Endothelial cell of umbilical vein (primary cell): ENCODE measurements around the gene UBA6. TPM values are rescaled to one million over a fixed set of nuclear protein-coding genes. Genes with fewer than 3 reads are reported as not detected.

Experiments used
- BruUV-seq: library from RNA; stranded (reverse); fragments of 400-500 nt; replicated peaks from 2 replicates; lab custom pipeline; 2021; lab: Mats Ljungman, UMichigan
- CTCF ChIA-PET: fragments of 300-600, 350-600 bp; sonication (Branson Sonifier 250); formaldehyde crosslinking; loops from one replicate; lab custom pipeline; 2021; ENCODE audit warnings: antibody characterized with exemption, inconsistent platforms; lab: Charles Lee
- POLR2A ChIA-PET: fragments of 300-600, 350-600 bp; sonication (Branson Sonifier 250); formaldehyde crosslinking; loops from one replicate; lab custom pipeline; 2021; ENCODE audit warnings: antibody characterized with exemption, inconsistent platforms; lab: Charles Lee
- DNase-seq: peaks from one replicate; pipeline ENCODE4 v3.0.0-alpha.2; 2011; ENCODE audit warnings: low read depth, low spot score
- FAIRE-seq: peaks from 2 replicates; lab custom pipeline; 2011; peaks lifted over from hg19 to GRCh38; lab: Jason Lieb, UNC
- H2AFZ ChIP-seq: 2 replicates; pipeline ENCODE4 v1.6.0; 2012; ENCODE audit warnings: low read depth, low read length, control low read depth, inconsistent platforms
- H3K27ac ChIP-seq: 2 replicates; pipeline ENCODE4 v1.5.1; 2011; ENCODE audit warnings: low read depth, mild to moderate bottlenecking, control low read depth, low read length, moderate library complexity; ENCODE audit not compliant: insufficient read depth
- H3K27me3 ChIP-seq, 2 experiments: 2 replicates each; pipeline versions ENCODE4 v1.6.0 to v1.6.1; 2011; ENCODE audit warnings: low read length in 2 of 2, mixed read lengths in 1 of 2; ENCODE audit not compliant: control insufficient read depth in 2 of 2, insufficient read depth in 2 of 2
- H3K36me3 ChIP-seq, 2 experiments: 2 replicates in 1 of 2; 3 replicates in 1 of 2; pipeline ENCODE4 v1.5.1; 2011; ENCODE audit warnings: low read length in 2 of 2, mild to moderate bottlenecking in 1 of 2, moderate library complexity in 1 of 2; ENCODE audit not compliant: control insufficient read depth in 2 of 2, insufficient read depth in 2 of 2; ENCODE audit errors: extremely low read depth in 1 of 2
- H3K4me1 ChIP-seq: 3 replicates; pipeline ENCODE4 v1.5.1; 2011; ENCODE audit warnings: mild to moderate bottlenecking, low read length; ENCODE audit not compliant: control insufficient read depth, insufficient read depth; ENCODE audit errors: extremely low read depth
- H3K4me2 ChIP-seq: 2 replicates; pipeline ENCODE4 v1.6.1; 2011; ENCODE audit warnings: low read length, control low read depth, mixed read lengths; ENCODE audit not compliant: insufficient read depth
- H3K4me3 ChIP-seq, 3 experiments: fragments of 200-600 bp in 1 of 3; sonication (generic), shearing (Covaris generic) in 1 of 3; replicated peaks in 1 of 3; 2 replicates each; pipeline ENCODE4 v1.5.1; 2011 to 2016; ENCODE audit warnings: control low read depth in 3 of 3, low read length in 3 of 3, mild to moderate bottlenecking in 2 of 3, inconsistent platforms in 1 of 3, low read depth in 1 of 3, moderate library complexity in 1 of 3; ENCODE audit not compliant: insufficient read depth in 1 of 3
- H3K79me2 ChIP-seq: 2 replicates; pipeline ENCODE4 v1.6.0; 2012; ENCODE audit warnings: low read length, inconsistent platforms; ENCODE audit not compliant: control insufficient read depth, insufficient read depth
- H3K9ac ChIP-seq: replicated peaks from 2 replicates; pipeline ENCODE3; 2011; ENCODE audit warnings: low read length, control low read depth; ENCODE audit not compliant: insufficient read depth; ENCODE audit errors: extremely low read depth
- H3K9me1 ChIP-seq: replicated peaks from 3 replicates; pipeline ENCODE4 v1.6.0; 2011; ENCODE audit warnings: mild to moderate bottlenecking, low read length; ENCODE audit not compliant: control insufficient read depth, insufficient read depth; ENCODE audit errors: extremely low read depth
- H3K9me3 ChIP-seq: replicated peaks from 2 replicates; pipeline ENCODE4 v1.5.1; 2012; ENCODE audit warnings: low read length, inconsistent platforms; ENCODE audit not compliant: control insufficient read depth, insufficient read depth
- H4K20me1 ChIP-seq: replicated peaks from 2 replicates; pipeline ENCODE3; 2011; ENCODE audit warnings: mild to moderate bottlenecking, low read length; ENCODE audit not compliant: control insufficient read depth, insufficient read depth; ENCODE audit errors: extremely low read depth
- EZH2 ChIP-seq: IDR thresholded peaks from 2 replicates; pipeline ENCODE4 v1.6.1; 2012; ENCODE audit warnings: borderline replicate concordance, low read depth, mild to moderate bottlenecking, moderate library complexity, low read length, inconsistent platforms; ENCODE audit not compliant: severe bottlenecking
- FOS ChIP-seq: IDR thresholded peaks from 2 replicates; pipeline ENCODE4 v1.6.1; 2011; ENCODE audit warnings: mild to moderate bottlenecking, low read length, moderate library complexity, borderline replicate concordance; ENCODE audit not compliant: insufficient read depth
- GATA2 ChIP-seq: IDR thresholded peaks from 2 replicates; pipeline ENCODE4 v1.7.0; 2011; ENCODE audit warnings: low read depth, mild to moderate bottlenecking, moderate library complexity, mixed read lengths, low read length; ENCODE audit not compliant: insufficient read length, insufficient read depth
- JUN ChIP-seq: IDR thresholded peaks from 2 replicates; pipeline ENCODE4 v1.6.1; 2011; ENCODE audit warnings: borderline replicate concordance, low read depth; ENCODE audit not compliant: insufficient read length, insufficient read depth
- MYC ChIP-seq: IDR thresholded peaks from one replicate; pipeline ENCODE4 v1.6.1; 2011; ENCODE audit warnings: mild to moderate bottlenecking, low read depth, low read length
- POLR2A ChIP-seq: IDR thresholded peaks from 2 replicates; pipeline ENCODE4 v1.6.1; 2012; ENCODE audit warnings: low read depth, mild to moderate bottlenecking, control low read depth, low read length
- POLR2AphosphoS5 ChIP-seq: IDR thresholded peaks from 2 replicates; pipeline ENCODE4 v1.6.1; 2012; ENCODE audit warnings: low read depth, mild to moderate bottlenecking, control low read depth, low read length, moderate library complexity; ENCODE audit not compliant: insufficient read depth
- dilution Hi-C: fragments of 300-500 bp; cut with MboI; formaldehyde crosslinking; loops from one replicate; pipeline ENCODE4 v1.15.0; 2019; ENCODE audit warnings: low sequenced_read_pairs; ENCODE audit not compliant: extremely low pct_ligation_motif_present
- intact Hi-C: fragments of 100-400 bp; cut with micrococcal nuclease; formaldehyde crosslinking; loops from one replicate; pipeline ENCODE4 v1.10.0; 2022
- polyA plus RNA-seq, 4 experiments: library from polyadenylated mRNA; depleted of rRNA in 3 of 4; stranded (reverse) in 3 of 4; unstranded in 1 of 4; fragments of >200 nt; gene quantifications; 2 replicates each; pipeline versions ENCODE4 v1.2.1 to v1.2.3, GENCODE V29; 2011 to 2012; ENCODE audit warnings: missing spikeins in 1 of 4
- total RNA-seq: library from RNA; stranded (reverse); gene quantifications from 2 replicates; pipeline ENCODE4 v1.2.3, GENCODE V29; 2021
- TF ChIP-seq, protein P1 (sequence below), 2 donors: IDR thresholded peaks; 1 replicate in 1 of 2; 2 replicates in 1 of 2; pipeline ENCODE4 v1.5.1; 2011; ENCODE audit warnings: low read length in 2 of 2, mild to moderate bottlenecking in 2 of 2, moderate library complexity in 2 of 2, control low read depth in 1 of 2, inconsistent platforms in 1 of 2, low read depth in 1 of 2; ENCODE audit not compliant: insufficient read depth in 1 of 2; ENCODE audit errors: extremely low read depth in 1 of 2
- TF ChIP-seq, protein P2 (sequence below): IDR thresholded peaks from 2 replicates; pipeline ENCODE4 v1.6.1; 2011; ENCODE audit not compliant: insufficient read depth, insufficient read length

The UBA6 gene
- total and polyA plus RNA-seq, 2 donors (not counting 3 experiments of a cell fraction or from before 2014, with no cell fraction given), result 30.9 to 96.4 TPM

DNA sequence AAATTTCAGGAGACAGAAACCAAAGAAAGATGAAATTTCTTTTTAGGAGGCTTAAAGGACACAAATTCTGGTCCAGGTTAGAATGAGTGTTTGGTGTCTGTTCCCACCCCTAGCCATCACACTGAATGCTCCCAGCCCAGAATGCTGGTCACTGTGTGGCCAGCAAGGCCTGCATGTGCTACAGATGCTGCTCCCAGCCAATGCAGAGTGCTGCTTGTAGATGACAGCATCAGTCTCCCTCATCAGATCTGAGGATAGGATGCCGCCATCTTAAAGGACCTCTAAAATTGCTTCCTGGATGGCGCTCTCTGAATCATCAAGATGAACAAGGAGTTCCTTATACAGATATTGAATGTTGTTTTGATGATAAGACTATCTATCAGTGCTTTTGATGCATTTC is 17.9 kb upstream of the UBA6 start:
- Histone ChIP-seq H2AFZ (no peak overlapping the region), H3K27me3 (no peaks in the 10 kb centered on the region), H3K79me2 (no peaks in the 10 kb centered on the region), H3K4me1 (peaks cover 10% of the 10 kb centered on the region), H3K36me3 (no peaks in the 10 kb centered on the region), H4K20me1 (no peaks in the 10 kb centered on the region), H3K4me3 (no peak overlapping the region), H3K9ac (no peak overlapping the region), H3K9me1 (no peaks in the 10 kb centered on the region), H3K9me3 (no peaks in the 10 kb centered on the region), H3K4me2 (no peak overlapping the region), H3K27ac (no peak overlapping the region)
- BruUV-seq, result no TSS peak
- DNase-seq, result no peak
- dilution Hi-C loops, result no loop called here
- intact Hi-C loops, result no loop called here
- TF ChIP-seq POLR2A (no peak), EZH2 (no peak), FOS (no peak), POLR2AphosphoS5 (no peak)
- no peak for FAIRE-seq
- ChIA-PET POLR2A (no interaction called here), CTCF (interaction anchor here (1.8 kb wide), 1 partner anchor 28 kb away, joined by 6 read pairs; no protein-coding TSS in a partner anchor)

DNA sequence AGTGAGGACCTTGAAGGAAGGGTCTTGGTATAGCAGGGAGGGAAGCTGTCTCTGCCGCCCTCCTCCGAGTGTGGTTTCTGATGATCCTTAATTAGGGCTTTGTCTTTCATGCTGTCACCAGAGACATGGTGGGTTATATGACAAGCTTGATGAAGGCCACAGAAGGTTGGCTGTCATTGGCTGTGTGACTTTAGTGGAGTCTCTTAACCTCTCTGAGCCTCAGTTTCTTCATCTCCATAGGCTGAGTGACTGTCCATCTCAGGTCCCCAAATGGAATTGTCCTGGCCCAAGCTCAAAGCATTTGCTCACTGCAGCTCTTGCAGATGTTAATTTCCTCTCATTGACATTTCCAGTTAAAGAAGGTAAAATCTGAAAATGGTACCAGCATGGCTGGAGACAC is 16.6 kb upstream of the UBA6 start:
- TF ChIP-seq, protein P1, sequence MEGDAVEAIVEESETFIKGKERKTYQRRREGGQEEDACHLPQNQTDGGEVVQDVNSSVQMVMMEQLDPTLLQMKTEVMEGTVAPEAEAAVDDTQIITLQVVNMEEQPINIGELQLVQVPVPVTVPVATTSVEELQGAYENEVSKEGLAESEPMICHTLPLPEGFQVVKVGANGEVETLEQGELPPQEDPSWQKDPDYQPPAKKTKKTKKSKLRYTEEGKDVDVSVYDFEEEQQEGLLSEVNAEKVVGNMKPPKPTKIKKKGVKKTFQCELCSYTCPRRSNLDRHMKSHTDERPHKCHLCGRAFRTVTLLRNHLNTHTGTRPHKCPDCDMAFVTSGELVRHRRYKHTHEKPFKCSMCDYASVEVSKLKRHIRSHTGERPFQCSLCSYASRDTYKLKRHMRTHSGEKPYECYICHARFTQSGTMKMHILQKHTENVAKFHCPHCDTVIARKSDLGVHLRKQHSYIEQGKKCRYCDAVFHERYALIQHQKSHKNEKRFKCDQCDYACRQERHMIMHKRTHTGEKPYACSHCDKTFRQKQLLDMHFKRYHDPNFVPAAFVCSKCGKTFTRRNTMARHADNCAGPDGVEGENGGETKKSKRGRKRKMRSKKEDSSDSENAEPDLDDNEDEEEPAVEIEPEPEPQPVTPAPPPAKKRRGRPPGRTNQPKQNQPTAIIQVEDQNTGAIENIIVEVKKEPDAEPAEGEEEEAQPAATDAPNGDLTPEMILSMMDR (IDR thresholded peaks at IDR 0.05; ENCODE audit: extremely low read depth in 1 of 2, insufficient read depth in 1 of 2, low read depth in 1 of 2, low read length in 2 of 2), result no peak
- TF ChIP-seq, protein P2, sequence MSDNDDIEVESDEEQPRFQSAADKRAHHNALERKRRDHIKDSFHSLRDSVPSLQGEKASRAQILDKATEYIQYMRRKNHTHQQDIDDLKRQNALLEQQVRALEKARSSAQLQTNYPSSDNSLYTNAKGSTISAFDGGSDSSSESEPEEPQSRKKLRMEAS, result no peak
- no peak for TF ChIP-seq POLR2A
- no peak for TF ChIP-seq GATA2
- no peak for TF ChIP-seq EZH2
- TF ChIP-seq MYC, result no peak
- no peak for TF ChIP-seq FOS
- TF ChIP-seq JUN, result no peak
- no peak for TF ChIP-seq POLR2AphosphoS5
- BruUV-seq, result no TSS peak
- H3K9me1 ChIP-seq, result no peaks in the 10 kb centered on the region
- no peaks in the 10 kb centered on the region for H3K79me2 ChIP-seq
- H3K4me1 ChIP-seq, result peaks cover 20% of the 10 kb centered on the region
- intact Hi-C loops (no loop called here), dilution Hi-C loops (no loop called here)
- H3K4me2 ChIP-seq, result no peak overlapping the region
- no peak overlapping the region for H3K4me3 ChIP-seq
- H3K27ac ChIP-seq, result no peak overlapping the region
- H3K9me3 ChIP-seq, result no peaks in the 10 kb centered on the region
- H3K27me3 ChIP-seq, result no peaks in the 10 kb centered on the region
- H2AFZ ChIP-seq, result no peak overlapping the region
- CTCF ChIA-PET, result interaction anchor here (1.8 kb wide), 1 partner anchor 29 kb away, joined by 6 read pairs; no protein-coding TSS in a partner anchor
- no peaks in the 10 kb centered on the region for H4K20me1 ChIP-seq
- DNase-seq (no peak), FAIRE-seq (no peak)
- POLR2A ChIA-PET, result no interaction called here
- no peak overlapping the region for H3K9ac ChIP-seq
- H3K36me3 ChIP-seq, result no peaks in the 10 kb centered on the region
